Mesenchymal stem cell (in vitro differentiated cells and primary cell): ENCODE measurements around the gene ZNRF4.

ENCODE experiments used
- DNase-seq: peaks from one replicate; pipeline ENCODE4 v3.0.0-alpha.2; 2013
- H2AFZ ChIP-seq: one replicate; pipeline ENCODE4 v1.6.1; 2013; ENCODE audit warnings: low read depth, mild to moderate bottlenecking, control low read depth, inconsistent platforms, low read length, moderate library complexity
- H2AK5ac ChIP-seq: 2 replicates; pipeline ENCODE4 v1.6.1; 2013; ENCODE audit warnings: low read length, moderate library complexity, mild to moderate bottlenecking, inconsistent platforms; ENCODE audit not compliant: severe bottlenecking
- H2BK120ac ChIP-seq: one replicate; pipeline ENCODE4 v1.6.1; 2013; ENCODE audit warnings: low read depth, mild to moderate bottlenecking, inconsistent platforms, low read length, moderate library complexity
- H2BK12ac ChIP-seq, 2 experiments: one replicate each; pipeline ENCODE4 v1.6.1; 2013; ENCODE audit warnings: inconsistent platforms in 2 of 2, low read length in 2 of 2, mild to moderate bottlenecking in 2 of 2, moderate library complexity in 2 of 2, control low read depth in 1 of 2
- H2BK15ac ChIP-seq: one replicate; pipeline ENCODE4 v1.6.1; 2013; ENCODE audit warnings: mild to moderate bottlenecking, low read depth, inconsistent platforms; ENCODE audit not compliant: poor library complexity, severe bottlenecking
- H2BK5ac ChIP-seq: 2 replicates; pipeline ENCODE4 v1.6.1; 2013; ENCODE audit warnings: low read depth, mild to moderate bottlenecking, low read length, control low read depth, inconsistent platforms; ENCODE audit not compliant: poor library complexity, severe bottlenecking
- H3K14ac ChIP-seq, 2 experiments: one replicate each; pipeline ENCODE4 v1.6.1; 2013; ENCODE audit warnings: inconsistent platforms in 2 of 2, low read length in 2 of 2, control low read depth in 1 of 2, mild to moderate bottlenecking in 1 of 2, moderate library complexity in 1 of 2
- H3K18ac ChIP-seq, 2 experiments: one replicate each; pipeline ENCODE4 v1.6.1; 2013; ENCODE audit warnings: inconsistent platforms in 2 of 2, low read length in 2 of 2, control low read depth in 1 of 2, low read depth in 1 of 2, mild to moderate bottlenecking in 1 of 2
- H3K23ac ChIP-seq, 2 experiments: one replicate each; pipeline ENCODE4 v1.6.1; 2013; ENCODE audit warnings: inconsistent platforms in 2 of 2, low read length in 2 of 2, mild to moderate bottlenecking in 2 of 2, moderate library complexity in 2 of 2, control low read depth in 1 of 2
- H3K27ac ChIP-seq: 2 replicates; pipeline ENCODE4 v1.5.1; 2013; ENCODE audit warnings: mild to moderate bottlenecking, moderate library complexity, low read length, control low read depth, inconsistent platforms; ENCODE audit not compliant: poor library complexity, severe bottlenecking
- H3K27me3 ChIP-seq, 2 experiments: 2 replicates each; pipeline versions ENCODE4 v1.6.1 to v1.7.0; 2013; ENCODE audit warnings: low read length in 2 of 2, mild to moderate bottlenecking in 2 of 2, moderate library complexity in 2 of 2, control low read depth in 1 of 2, inconsistent platforms in 1 of 2; ENCODE audit not compliant: control insufficient read depth in 1 of 2, insufficient read depth in 1 of 2
- H3K36me3 ChIP-seq, 2 experiments: 2 replicates each; pipeline versions ENCODE4 v1.6.1 to v1.7.0; 2013; ENCODE audit warnings: low read length in 2 of 2, control low read depth in 1 of 2, inconsistent platforms in 1 of 2, low read depth in 1 of 2, mild to moderate bottlenecking in 1 of 2; ENCODE audit not compliant: insufficient read depth in 2 of 2, control insufficient read depth in 1 of 2
- H3K4ac ChIP-seq, 2 experiments: one replicate each; pipeline ENCODE4 v1.6.1; 2013; ENCODE audit warnings: inconsistent platforms in 2 of 2, low read length in 2 of 2, mild to moderate bottlenecking in 2 of 2, moderate library complexity in 2 of 2, control low read depth in 1 of 2, low read depth in 1 of 2
- H3K4me1 ChIP-seq: 2 replicates; pipeline ENCODE4 v1.6.1; 2013; ENCODE audit warnings: low read depth, low read length, control low read depth; ENCODE audit not compliant: control insufficient read depth, insufficient read depth
- H3K4me2 ChIP-seq: 2 replicates; pipeline ENCODE4 v1.6.1; 2013; ENCODE audit warnings: low read length, mild to moderate bottlenecking, inconsistent platforms; ENCODE audit not compliant: poor library complexity, severe bottlenecking
- H3K4me3 ChIP-seq, 2 experiments: 2 replicates each; pipeline versions ENCODE4 v1.5.1 to v1.7.0; 2013; ENCODE audit warnings: low read length in 2 of 2, mild to moderate bottlenecking in 2 of 2, control low read depth in 1 of 2, low read depth in 1 of 2; ENCODE audit not compliant: insufficient read depth in 1 of 2
- H3K79me1 ChIP-seq: replicated peaks from 2 replicates; pipeline ENCODE4 v1.6.1; 2013; ENCODE audit warnings: mild to moderate bottlenecking, control low read depth, low read length, inconsistent platforms; ENCODE audit not compliant: poor library complexity, severe bottlenecking
- H3K9ac ChIP-seq: 2 replicates; pipeline ENCODE4 v1.7.0; 2013; ENCODE audit warnings: mild to moderate bottlenecking, low read length, moderate library complexity
- H3K9me3 ChIP-seq: 2 replicates; pipeline ENCODE4 v1.7.0; 2013; ENCODE audit warnings: mild to moderate bottlenecking, low read length; ENCODE audit not compliant: control insufficient read depth
- H4K8ac ChIP-seq: one replicate; pipeline ENCODE4 v1.6.1; 2013; ENCODE audit warnings: inconsistent platforms, mild to moderate bottlenecking, low read length, moderate library complexity
- H4K91ac ChIP-seq: one replicate; pipeline ENCODE4 v1.6.1; 2013; ENCODE audit warnings: mild to moderate bottlenecking, low read length, inconsistent platforms
- WGBS: methylation state at CpG from one replicate; pipeline ENCODE4 v1.1.7; 2013; ENCODE audit warnings: mixed read lengths; 5-methylcytosine and 5-hydroxymethylcytosine counted together

Gene ZNRF4

DNA sequence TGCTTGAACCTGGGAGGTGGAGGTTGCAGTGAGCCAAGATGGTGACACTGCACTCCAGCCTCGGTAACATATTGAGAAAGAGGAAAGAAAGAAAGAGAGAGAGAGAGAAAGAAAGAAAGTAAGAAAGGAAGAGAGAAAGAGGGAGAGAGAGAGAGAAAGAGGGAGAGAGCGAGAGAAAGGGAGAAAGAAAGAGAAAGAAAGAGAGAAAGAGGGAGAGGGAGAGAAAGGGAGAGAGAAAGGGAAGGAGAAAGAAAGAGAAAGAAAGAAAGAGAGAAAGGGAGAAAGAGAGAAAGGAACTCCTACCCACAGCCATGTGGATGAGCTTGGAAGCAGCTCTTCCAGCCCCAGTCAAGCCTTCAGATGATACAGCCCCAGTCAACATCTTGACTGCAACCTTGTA, 46.7 kb downstream of the ZNRF4 start:
- WGBS, result 75% methylated on average over 2 of the region's 2 CpGs
- H4K8ac ChIP-seq, result no peak overlapping the region

DNA sequence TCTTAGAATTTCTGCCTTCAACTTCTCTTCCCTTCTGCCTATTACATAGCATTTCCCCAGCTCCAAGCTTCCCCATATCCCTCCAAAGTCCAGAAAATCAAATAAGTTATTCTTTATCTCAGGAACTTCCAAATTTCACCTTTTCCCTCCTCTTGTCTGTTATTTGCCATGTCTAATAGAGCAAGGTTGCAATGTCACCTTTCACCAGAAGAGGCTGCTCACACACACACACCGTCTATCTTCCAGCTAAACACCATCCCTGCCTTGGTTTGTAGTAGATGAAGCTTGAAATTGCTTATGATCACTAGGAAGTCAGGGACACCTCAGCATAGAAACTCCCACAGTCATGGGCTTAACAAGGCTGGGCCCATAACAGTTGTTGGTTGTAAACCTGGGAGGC, 48.4 kb downstream of the ZNRF4 start:
- H2BK15ac ChIP-seq, result no peak overlapping the region
- H3K18ac ChIP-seq, result no peak overlapping the region
- H3K27me3 ChIP-seq, result peaks cover 21 to 31% of the 10 kb centered on the region in 2 experiments
- WGBS, result no CpG with 5 or more reads among the region's 1 CpG
- H2BK5ac ChIP-seq, result no peak overlapping the region
- H3K23ac ChIP-seq, result no peak overlapping the region
- H3K9me3 ChIP-seq, result peaks cover 29% of the 10 kb centered on the region
- H4K91ac ChIP-seq, result no peak overlapping the region
- DNase-seq, result no peak
- no peak overlapping the region for H3K4me3 ChIP-seq
- H3K27ac ChIP-seq, result no peak overlapping the region
- H3K14ac ChIP-seq, result no peak overlapping the region
- no peak overlapping the region for H2BK12ac ChIP-seq
- H3K4me1 ChIP-seq, result no peaks in the 10 kb centered on the region
- no peak overlapping the region for H4K8ac ChIP-seq
- H3K36me3 ChIP-seq, result no peaks in the 10 kb centered on the region
- no peak overlapping the region for H3K9ac ChIP-seq
- H3K4me2 ChIP-seq, result no peak overlapping the region
- no peak overlapping the region for H2AK5ac ChIP-seq
- H3K79me1 ChIP-seq, result no peaks in the 10 kb centered on the region
- H3K4ac ChIP-seq, result no peak overlapping the region
- H2BK120ac ChIP-seq, result no peak overlapping the region
- no peak overlapping the region for H2AFZ ChIP-seq

More for the DNA sequence above, 46.7 kb downstream of the ZNRF4 start:
- Histone ChIP-seq H3K4me1 (no peaks in the 10 kb centered on the region), H2BK12ac (no peak overlapping the region), H3K23ac (no peak overlapping the region), H3K18ac (no peak overlapping the region), H4K91ac (no peak overlapping the region), H3K9ac (no peak overlapping the region), H3K14ac (no peak overlapping the region), H2AFZ (no peak overlapping the region), H3K36me3 (no peaks in the 10 kb centered on the region), H3K79me1 (no peaks in the 10 kb centered on the region), H3K9me3 (peaks cover 29% of the 10 kb centered on the region), H2BK5ac (no peak overlapping the region), H3K27me3 (peaks cover 31 to 42% of the 10 kb centered on the region in 2 experiments), H3K4me2 (no peak overlapping the region), H2BK120ac (no peak overlapping the region), H3K4ac (no peak overlapping the region), H3K27ac (no peak overlapping the region), H2BK15ac (no peak overlapping the region), H2AK5ac (no peak overlapping the region), H3K4me3 (no peak overlapping the region)
- DNase-seq, result no peak

DNA sequence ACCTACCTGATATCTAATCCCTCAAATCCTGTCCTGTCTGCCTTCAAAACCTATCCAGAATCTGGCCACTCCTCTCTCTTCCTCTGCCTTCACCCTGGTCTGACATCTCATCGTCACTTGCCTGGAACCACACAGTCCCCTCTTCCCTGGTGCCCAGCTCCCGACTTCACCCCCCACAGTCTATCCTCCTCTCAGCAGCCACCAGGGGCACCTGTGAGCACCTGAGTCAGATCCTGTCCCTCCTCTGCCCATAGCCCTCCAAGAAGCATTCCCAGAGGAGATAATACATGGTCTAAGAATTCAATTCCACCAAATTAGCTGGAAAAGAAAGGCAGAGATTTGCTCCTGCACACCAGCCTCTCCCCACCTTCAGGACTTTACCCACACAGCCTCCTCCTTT, 48.9 kb downstream of the ZNRF4 start:
- Histone ChIP-seq H3K36me3 (no peaks in the 10 kb centered on the region), H3K4me3 (no peak overlapping the region)
- WGBS, result 62% methylated on average over 2 of the region's 2 CpGs

More for the DNA sequence above, 48.9 kb downstream of the ZNRF4 start:
- Histone ChIP-seq H2BK120ac (no peak overlapping the region), H3K4me2 (no peak overlapping the region), H4K8ac (no peak overlapping the region), H3K27ac (no peak overlapping the region), H2AK5ac (no peak overlapping the region), H3K4ac (no peak overlapping the region), H3K9me3 (peaks cover 29% of the 10 kb centered on the region), H2AFZ (no peak overlapping the region), H3K14ac (no peak overlapping the region), H3K9ac (no peak overlapping the region), H3K27me3 (peaks cover 17 to 26% of the 10 kb centered on the region in 2 experiments), H3K23ac (no peak overlapping the region), H2BK5ac (no peak overlapping the region), H3K79me1 (no peaks in the 10 kb centered on the region), H2BK12ac (no peak overlapping the region), H4K91ac (no peak overlapping the region), H3K4me1 (no peaks in the 10 kb centered on the region), H2BK15ac (no peak overlapping the region), H3K18ac (no peak overlapping the region)
- no peak for DNase-seq
